Astrocyte (in vitro differentiated cells and primary cell): Measurements from ENCODE around the gene HERPUD1. TPM values are rescaled to one million over a fixed set of nuclear protein-coding genes. Genes with fewer than 3 reads are reported as not detected.

Experiments used
- DNase-seq: peaks from one replicate; pipeline ENCODE4 v3.0.0-alpha.2; 2010; ENCODE audit warnings: low read depth
- FAIRE-seq: peaks from 2 replicates; lab custom pipeline; 2011; peaks lifted over from hg19 to GRCh38; lab: Jason Lieb, UNC
- H2AFZ ChIP-seq: 2 replicates; pipeline ENCODE4 v1.6.0; 2012; ENCODE audit warnings: low read depth, low read length, inconsistent platforms
- H3K27ac ChIP-seq: 2 replicates; pipeline ENCODE4 v1.5.1; 2011; ENCODE audit warnings: low read depth, low read length, inconsistent platforms
- H3K27me3 ChIP-seq: 2 replicates; pipeline ENCODE4 v1.6.0; 2011; ENCODE audit warnings: low read length, inconsistent platforms; ENCODE audit not compliant: insufficient read depth
- H3K36me3 ChIP-seq: 2 replicates; pipeline ENCODE4 v1.5.1; 2011; ENCODE audit warnings: low read length, inconsistent platforms; ENCODE audit not compliant: insufficient read depth
- H3K4me1 ChIP-seq: 2 replicates; pipeline ENCODE4 v1.5.1; 2011; ENCODE audit warnings: low read length, inconsistent platforms; ENCODE audit not compliant: insufficient read depth
- H3K4me2 ChIP-seq: 2 replicates; pipeline ENCODE4 v1.6.0; 2012; ENCODE audit warnings: low read length, inconsistent platforms
- H3K4me3 ChIP-seq: 2 replicates; pipeline ENCODE4 v1.5.1; 2011; ENCODE audit warnings: low read depth, mild to moderate bottlenecking, low read length, inconsistent platforms; ENCODE audit not compliant: insufficient read depth
- H3K79me2 ChIP-seq: 2 replicates; pipeline ENCODE4 v1.6.0; 2012; ENCODE audit warnings: mild to moderate bottlenecking, low read length, inconsistent platforms; ENCODE audit not compliant: insufficient read depth
- H3K9ac ChIP-seq: 2 replicates; pipeline ENCODE4 v1.6.0; 2012; ENCODE audit warnings: mild to moderate bottlenecking, low read length, inconsistent platforms
- H3K9me3 ChIP-seq: 2 replicates; pipeline ENCODE4 v1.5.1; 2012; ENCODE audit warnings: low read depth, mild to moderate bottlenecking, low read length, inconsistent platforms; ENCODE audit not compliant: insufficient read depth
- H4K20me1 ChIP-seq: 2 replicates; pipeline ENCODE4 v1.6.0; 2012; ENCODE audit warnings: low read length, inconsistent platforms; ENCODE audit not compliant: insufficient read depth
- H3K27ac Mint-ChIP-seq: one replicate; pipeline ENCODE4 v1.8.0; 2021; ENCODE audit warnings: mild to moderate bottlenecking, mixed read lengths; ENCODE audit not compliant: unreplicated experiment
- H3K27me3 Mint-ChIP-seq: one replicate; pipeline ENCODE4 v1.8.0; 2021; ENCODE audit warnings: low read depth, mixed read lengths; ENCODE audit not compliant: unreplicated experiment
- H3K36me3 Mint-ChIP-seq: one replicate; pipeline ENCODE4 v1.8.0; 2021; ENCODE audit warnings: low read depth, mixed read lengths; ENCODE audit not compliant: unreplicated experiment
- H3K4me1 Mint-ChIP-seq: one replicate; pipeline ENCODE4 v1.8.0; 2021; ENCODE audit warnings: low read depth, mixed read lengths; ENCODE audit not compliant: unreplicated experiment
- H3K4me3 Mint-ChIP-seq: one replicate; pipeline ENCODE4 v1.8.0; 2021; ENCODE audit warnings: mild to moderate bottlenecking, moderate library complexity, mixed read lengths; ENCODE audit not compliant: unreplicated experiment
- H3K9me3 Mint-ChIP-seq: one replicate; pipeline ENCODE4 v1.8.0; 2021; ENCODE audit warnings: mild to moderate bottlenecking, mixed read lengths; ENCODE audit not compliant: unreplicated experiment
- EZH2 ChIP-seq: IDR thresholded peaks from 2 replicates; pipeline ENCODE4 v1.6.1; 2012; ENCODE audit warnings: mild to moderate bottlenecking, low read length, inconsistent platforms; ENCODE audit not compliant: insufficient read depth
- total RNA-seq: library from RNA; stranded (reverse); gene quantifications from 2 replicates; pipeline ENCODE4 v1.2.1, GENCODE V29; 2021
- TF ChIP-seq, protein P1 (sequence below): IDR thresholded peaks from 2 replicates; pipeline ENCODE4 v1.5.1; 2011; ENCODE audit warnings: low read depth, mild to moderate bottlenecking, inconsistent platforms, low read length, moderate library complexity; ENCODE audit not compliant: insufficient read depth

HERPUD1 gene
- total RNA-seq, 1 donor from 2014 or later = 234 TPM

DNA sequence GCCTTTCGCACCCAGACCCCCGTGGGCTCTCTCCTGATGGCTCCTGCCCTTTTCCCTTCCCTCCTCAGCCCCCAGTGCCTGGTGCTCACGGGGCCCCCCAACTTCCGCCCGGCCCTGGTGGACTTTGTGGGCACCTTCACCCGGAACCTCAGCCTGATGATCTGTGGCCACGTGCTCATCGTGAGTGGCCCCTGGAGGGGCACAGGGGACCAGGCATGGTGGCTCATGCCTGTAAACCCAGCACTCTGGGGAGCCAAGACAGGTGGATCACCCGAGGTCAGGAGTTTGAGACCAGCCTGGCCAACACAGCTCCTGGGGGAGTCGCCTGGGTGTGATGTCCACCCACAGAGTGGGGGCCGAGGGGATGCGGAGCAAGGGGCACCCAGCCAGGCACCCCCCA, 45.6 kb upstream of the HERPUD1 start:
- Histone ChIP-seq H3K79me2 (no peaks in the 10 kb centered on the region), H3K4me3 (no peak overlapping the region), H2AFZ (no peak overlapping the region), H4K20me1 (no peaks in the 10 kb centered on the region), H3K27me3 (no peaks in the 10 kb centered on the region), H3K4me2 (no peak overlapping the region), H3K9me3 (no peaks in the 10 kb centered on the region), H3K9ac (no peak overlapping the region), H3K4me1 (no peaks in the 10 kb centered on the region), H3K27ac (no peak overlapping the region), H3K36me3 (no peaks in the 10 kb centered on the region)
- H3K27ac Mint-ChIP-seq = no peak overlapping the region
- no peaks in the 10 kb centered on the region for H3K36me3 Mint-ChIP-seq
- H3K4me3 Mint-ChIP-seq = no peak overlapping the region
- peaks cover 6% of the 10 kb centered on the region for H3K27me3 Mint-ChIP-seq
- no peaks in the 10 kb centered on the region for H3K4me1 Mint-ChIP-seq
- FAIRE-seq (no peak), DNase-seq (no peak)
- TF ChIP-seq, protein P1, sequence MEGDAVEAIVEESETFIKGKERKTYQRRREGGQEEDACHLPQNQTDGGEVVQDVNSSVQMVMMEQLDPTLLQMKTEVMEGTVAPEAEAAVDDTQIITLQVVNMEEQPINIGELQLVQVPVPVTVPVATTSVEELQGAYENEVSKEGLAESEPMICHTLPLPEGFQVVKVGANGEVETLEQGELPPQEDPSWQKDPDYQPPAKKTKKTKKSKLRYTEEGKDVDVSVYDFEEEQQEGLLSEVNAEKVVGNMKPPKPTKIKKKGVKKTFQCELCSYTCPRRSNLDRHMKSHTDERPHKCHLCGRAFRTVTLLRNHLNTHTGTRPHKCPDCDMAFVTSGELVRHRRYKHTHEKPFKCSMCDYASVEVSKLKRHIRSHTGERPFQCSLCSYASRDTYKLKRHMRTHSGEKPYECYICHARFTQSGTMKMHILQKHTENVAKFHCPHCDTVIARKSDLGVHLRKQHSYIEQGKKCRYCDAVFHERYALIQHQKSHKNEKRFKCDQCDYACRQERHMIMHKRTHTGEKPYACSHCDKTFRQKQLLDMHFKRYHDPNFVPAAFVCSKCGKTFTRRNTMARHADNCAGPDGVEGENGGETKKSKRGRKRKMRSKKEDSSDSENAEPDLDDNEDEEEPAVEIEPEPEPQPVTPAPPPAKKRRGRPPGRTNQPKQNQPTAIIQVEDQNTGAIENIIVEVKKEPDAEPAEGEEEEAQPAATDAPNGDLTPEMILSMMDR = no peak
- TF ChIP-seq EZH2 = no peak
- no peaks in the 10 kb centered on the region for H3K9me3 Mint-ChIP-seq

DNA sequence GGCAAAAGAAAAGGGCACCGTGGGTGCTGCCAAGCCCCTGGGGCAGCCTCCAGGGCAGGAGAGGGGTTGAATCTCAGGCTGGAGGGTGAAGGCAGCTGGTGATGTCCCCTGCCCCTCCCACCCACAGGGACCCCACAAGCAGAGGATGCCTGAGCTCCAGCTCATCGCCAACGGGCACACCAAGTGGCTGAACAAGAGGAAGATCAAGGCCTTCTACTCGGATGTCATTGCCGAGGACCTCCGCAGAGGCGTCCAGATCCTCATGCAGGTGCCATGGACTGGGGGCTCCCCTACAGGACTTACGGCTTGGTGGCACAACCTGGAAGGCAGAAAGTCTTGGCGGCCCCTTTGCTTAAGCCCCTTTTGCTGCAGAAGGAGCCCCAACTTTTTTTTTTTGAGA, 45.1 kb upstream of the HERPUD1 start:
- no peak overlapping the region for H2AFZ ChIP-seq
- FAIRE-seq (no peak), DNase-seq (no peak)
- Mint-ChIP-seq H3K36me3 (no peaks in the 10 kb centered on the region), H3K9me3 (no peaks in the 10 kb centered on the region), H3K27me3 (peaks cover 7% of the 10 kb centered on the region), H3K4me1 (no peaks in the 10 kb centered on the region), H3K4me3 (no peak overlapping the region), H3K27ac (no peak overlapping the region)
- no peak overlapping the region for H3K27ac ChIP-seq
- H3K9me3 ChIP-seq = no peaks in the 10 kb centered on the region
- no peaks in the 10 kb centered on the region for H3K27me3 ChIP-seq
- H3K36me3 ChIP-seq = no peaks in the 10 kb centered on the region
- no peaks in the 10 kb centered on the region for H4K20me1 ChIP-seq
- no peak for TF ChIP-seq EZH2
- TF ChIP-seq, protein P1 = no peak
- no peaks in the 10 kb centered on the region for H3K79me2 ChIP-seq
- no peak overlapping the region for H3K9ac ChIP-seq
- H3K4me3 ChIP-seq = no peak overlapping the region
- no peaks in the 10 kb centered on the region for H3K4me1 ChIP-seq
- H3K4me2 ChIP-seq = no peak overlapping the region

DNA sequence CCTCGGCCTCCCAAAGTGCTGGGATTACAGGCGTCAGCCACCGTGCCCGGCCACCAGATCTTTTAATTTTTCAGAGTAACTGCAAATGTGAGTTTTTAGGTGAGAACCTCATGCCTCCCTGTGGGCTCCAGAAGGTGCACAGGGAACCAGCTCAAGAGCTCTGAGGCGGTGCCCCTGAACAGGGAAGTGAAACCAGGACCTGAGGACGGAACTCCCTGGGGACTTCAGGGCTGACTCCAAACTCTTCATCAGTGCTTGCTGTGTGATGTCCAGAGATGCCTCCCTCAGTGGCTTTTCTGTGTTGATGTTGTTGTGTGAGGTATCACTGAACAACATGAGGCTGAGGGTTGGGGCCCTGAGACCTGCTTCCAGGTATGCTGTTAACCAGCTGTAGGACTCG, 43.1 kb upstream of the HERPUD1 start:
- H2AFZ ChIP-seq = no peak overlapping the region
- no peak overlapping the region for H3K4me3 ChIP-seq
- TF ChIP-seq EZH2 = no peak
- TF ChIP-seq, protein P1 = no peak
- H3K36me3 Mint-ChIP-seq = no peaks in the 10 kb centered on the region
- H3K27me3 Mint-ChIP-seq = peaks cover 9% of the 10 kb centered on the region
- no peaks in the 10 kb centered on the region for H3K9me3 Mint-ChIP-seq
- H3K27me3 ChIP-seq = no peaks in the 10 kb centered on the region
- no peaks in the 10 kb centered on the region for H3K9me3 ChIP-seq
- H3K4me1 ChIP-seq = no peaks in the 10 kb centered on the region
- no peak for DNase-seq
- H3K4me3 Mint-ChIP-seq = no peak overlapping the region
- no peak overlapping the region for H3K4me2 ChIP-seq
- no peak overlapping the region for H3K27ac Mint-ChIP-seq
- H3K27ac ChIP-seq = no peak overlapping the region
- no peaks in the 10 kb centered on the region for H3K79me2 ChIP-seq
- H3K36me3 ChIP-seq = no peaks in the 10 kb centered on the region
- H4K20me1 ChIP-seq = no peaks in the 10 kb centered on the region
- no peaks in the 10 kb centered on the region for H3K4me1 Mint-ChIP-seq
- no peak for FAIRE-seq
- H3K9ac ChIP-seq = no peak overlapping the region
